HG02943 (cell line): ENCODE data around the gene GRIN3B.

Experiments
- ATAC-seq: cut with Tn5 transposase; IDR thresholded peaks from one replicate; pipeline ENCODE4 v1.9.1; 2021; ENCODE audit warnings: mild to moderate bottlenecking, low read depth, moderate library complexity; ENCODE audit not compliant: unreplicated experiment

Gene GRIN3B

DNA sequence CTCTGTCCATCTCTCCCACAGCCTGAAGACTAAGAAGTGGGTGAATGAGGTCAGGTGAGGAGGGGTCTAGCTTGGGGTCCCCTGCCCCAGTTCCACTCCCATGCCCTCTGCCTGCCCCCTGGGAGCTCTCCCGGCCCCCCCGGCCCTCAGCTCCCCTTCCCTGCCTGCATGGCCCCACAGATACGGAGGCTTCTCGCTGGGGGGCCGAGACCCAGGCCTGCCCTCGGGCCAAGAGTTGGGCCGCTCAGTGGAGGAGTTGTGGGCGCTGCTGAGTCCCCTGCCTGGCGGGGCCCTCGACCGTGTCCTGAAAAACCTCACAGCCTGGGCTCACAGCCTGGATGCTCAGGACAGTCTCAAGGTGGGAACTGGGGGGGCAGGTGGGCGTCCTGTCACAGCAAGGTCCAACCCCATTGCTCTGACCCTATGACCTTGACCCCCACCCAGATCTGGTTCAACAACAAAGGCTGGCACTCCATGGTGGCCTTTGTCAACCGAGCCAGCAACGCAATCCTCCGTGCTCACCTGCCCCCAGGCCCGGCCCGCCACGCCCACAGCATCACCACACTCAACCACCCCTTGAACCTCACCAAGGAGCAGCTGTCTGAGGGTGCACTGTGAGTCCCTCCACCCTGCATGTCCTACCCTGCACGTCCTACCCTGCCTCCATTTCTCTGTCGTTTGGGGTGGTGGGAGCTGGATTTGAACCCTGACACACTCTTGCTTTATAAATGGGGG is 55.8 kb downstream of the GRIN3B start:
- ATAC-seq: no peak

DNA sequence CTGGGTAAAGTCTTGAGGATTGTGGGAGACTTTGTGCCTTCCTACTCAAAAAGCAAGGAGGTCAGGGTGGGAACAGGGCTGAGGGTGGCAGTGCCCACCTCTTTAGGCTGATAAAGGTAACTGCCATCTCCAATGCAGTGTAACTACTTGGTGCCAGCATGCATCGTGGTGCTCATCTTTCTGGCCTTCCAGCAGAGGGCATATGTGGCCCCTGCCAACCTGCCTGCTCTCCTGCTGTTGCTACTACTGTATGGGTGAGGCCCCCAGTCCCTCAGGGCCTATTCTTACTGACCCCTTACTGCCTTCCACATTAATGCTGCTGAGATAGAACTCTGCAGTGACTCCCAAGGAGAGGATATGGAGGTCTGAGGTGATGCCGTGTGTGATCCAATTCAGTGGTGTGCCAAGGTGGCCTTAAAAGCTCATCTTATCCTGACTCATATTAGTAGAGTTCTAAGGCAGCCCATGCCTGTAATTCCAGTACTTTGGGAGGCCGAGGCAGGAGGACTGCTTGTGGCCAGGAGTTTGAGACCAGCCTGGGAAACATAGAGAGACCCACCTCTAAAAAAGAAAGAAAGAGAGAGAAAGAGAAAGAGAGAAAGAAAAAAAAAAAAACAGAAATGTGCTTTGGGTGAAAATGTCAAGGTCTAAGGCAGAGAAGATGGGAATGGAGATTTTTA is 57.1 kb downstream of the GRIN3B start:
- ATAC-seq: no peak

DNA sequence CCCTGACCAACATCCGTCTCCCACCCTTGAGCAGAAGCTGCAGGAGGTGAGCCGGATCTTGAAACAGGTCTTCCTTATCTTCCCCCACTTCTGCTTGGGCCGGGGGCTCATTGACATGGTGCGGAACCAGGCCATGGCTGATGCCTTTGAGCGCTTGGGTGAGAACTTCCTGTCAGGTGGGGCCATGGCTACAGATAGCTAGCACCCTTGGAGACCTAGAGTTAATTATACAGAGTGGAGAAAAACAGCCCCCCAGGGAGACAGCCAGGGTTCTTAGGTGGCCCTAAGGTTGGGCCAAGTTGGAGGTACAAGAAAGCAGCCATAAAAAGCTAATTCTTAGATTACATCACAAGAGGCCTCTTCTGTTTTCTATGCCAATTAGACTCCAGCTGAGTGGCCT is 57.9 kb downstream of the GRIN3B start:
- ATAC-seq: no peak
